ENCODE results near the gene ABHD16A.

Gene ABHD16A

DNA sequence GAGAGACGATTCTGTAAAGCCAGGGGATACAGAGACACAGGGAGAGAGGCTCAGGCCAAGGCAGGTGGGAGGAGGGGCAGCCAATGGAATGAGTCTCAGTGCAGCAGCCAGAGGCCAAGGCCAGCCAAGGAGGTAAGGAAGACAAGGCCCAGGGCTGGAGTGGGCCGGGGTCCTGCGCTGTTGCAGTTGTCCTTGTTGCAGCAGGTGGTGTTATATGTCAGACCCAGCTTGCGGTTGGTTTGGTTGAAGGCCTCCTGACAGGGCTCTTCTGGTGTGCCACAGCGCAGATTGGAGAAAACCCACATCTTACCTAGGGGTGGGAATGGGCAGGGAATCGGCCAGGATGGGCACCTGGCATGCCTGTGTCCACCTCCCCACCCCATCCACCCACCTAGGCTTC is 15.9 kb upstream of the ABHD16A start:
- TF ChIP-seq ZNF384 (IDR thresholded peaks at IDR 0.05) (no peak), NFRKB (IDR thresholded peaks at IDR 0.05) (no peak), LEF1 (IDR thresholded peaks at IDR 0.05; ENCODE audit: borderline replicate concordance) (no peak), CTBP1 (IDR thresholded peaks at IDR 0.05; ENCODE audit: borderline replicate concordance) (no peak), FOXM1 (IDR thresholded peaks at IDR 0.05; ENCODE audit: borderline replicate concordance) (no peak), SP1 (IDR thresholded peaks at IDR 0.05) (no peak), L3MBTL2 (conservative IDR thresholded peaks at IDR 0.05) (no peak), SUZ12 (IDR thresholded peaks at IDR 0.05) (no peak), HDGF (IDR thresholded peaks at IDR 0.05; ENCODE audit: borderline replicate concordance) (no peak), FOXK2 (IDR thresholded peaks at IDR 0.05) (no peak), ELF4 (IDR thresholded peaks at IDR 0.05) (no peak), BHLHE40 (IDR thresholded peaks at IDR 0.05; ENCODE audit: borderline replicate concordance) (no peak), TARDBP (IDR thresholded peaks at IDR 0.05) (no peak), FOXA1 (IDR thresholded peaks at IDR 0.05) (no peak), ARNT (IDR thresholded peaks at IDR 0.05) (no peak)
- TF ChIP-seq, protein P1, sequence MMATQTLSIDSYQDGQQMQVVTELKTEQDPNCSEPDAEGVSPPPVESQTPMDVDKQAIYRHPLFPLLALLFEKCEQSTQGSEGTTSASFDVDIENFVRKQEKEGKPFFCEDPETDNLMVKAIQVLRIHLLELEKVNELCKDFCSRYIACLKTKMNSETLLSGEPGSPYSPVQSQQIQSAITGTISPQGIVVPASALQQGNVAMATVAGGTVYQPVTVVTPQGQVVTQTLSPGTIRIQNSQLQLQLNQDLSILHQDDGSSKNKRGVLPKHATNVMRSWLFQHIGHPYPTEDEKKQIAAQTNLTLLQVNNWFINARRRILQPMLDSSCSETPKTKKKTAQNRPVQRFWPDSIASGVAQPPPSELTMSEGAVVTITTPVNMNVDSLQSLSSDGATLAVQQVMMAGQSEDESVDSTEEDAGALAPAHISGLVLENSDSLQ (IDR thresholded peaks at IDR 0.05) = no peak
- DNase-seq (ENCODE audit: extremely low spot score) = no peak
- ChIA-PET POLR2A (no interaction called here), CTCF (no interaction called here)

- ChIA-PET POLR2A (no interaction called here), CTCF (interaction anchor here (0.6 kb wide), 1 partner anchor 382 kb away, joined by 5 read pairs; no protein-coding TSS in a partner anchor)
- no peak for DNase-seq (ENCODE audit: extremely low spot score)
- TF ChIP-seq L3MBTL2 (conservative IDR thresholded peaks at IDR 0.05) (no peak), BHLHE40 (IDR thresholded peaks at IDR 0.05; ENCODE audit: borderline replicate concordance) (no peak), CTBP1 (IDR thresholded peaks at IDR 0.05; ENCODE audit: borderline replicate concordance) (no peak), FOXK2 (IDR thresholded peaks at IDR 0.05) (no peak), FOXM1 (IDR thresholded peaks at IDR 0.05; ENCODE audit: borderline replicate concordance) (no peak), SUZ12 (IDR thresholded peaks at IDR 0.05) (no peak), NFRKB (IDR thresholded peaks at IDR 0.05) (no peak), TARDBP (IDR thresholded peaks at IDR 0.05) (no peak), FOXA1 (IDR thresholded peaks at IDR 0.05) (no peak), ELF4 (IDR thresholded peaks at IDR 0.05) (no peak), LEF1 (IDR thresholded peaks at IDR 0.05; ENCODE audit: borderline replicate concordance) (no peak), HDGF (IDR thresholded peaks at IDR 0.05; ENCODE audit: borderline replicate concordance) (no peak), ARNT (IDR thresholded peaks at IDR 0.05) (no peak), ZNF384 (IDR thresholded peaks at IDR 0.05) (no peak), SP1 (IDR thresholded peaks at IDR 0.05) (no peak)
- TF ChIP-seq, protein P1 (IDR thresholded peaks at IDR 0.05) = no peak
These were observed 15.1 kb upstream of the ABHD16A start for GRCh38 chr6:31718265-31718664.

- no peak for DNase-seq (ENCODE audit: extremely low spot score)
- POLR2A ChIA-PET = no interaction called here
- no peak for TF ChIP-seq L3MBTL2 (conservative IDR thresholded peaks at IDR 0.05)
- no peak for TF ChIP-seq ELF4 (IDR thresholded peaks at IDR 0.05)
- no peak for TF ChIP-seq ZNF384 (IDR thresholded peaks at IDR 0.05)
- no peak for TF ChIP-seq SP1 (IDR thresholded peaks at IDR 0.05)
- no peak for TF ChIP-seq FOXA1 (IDR thresholded peaks at IDR 0.05)
- CTCF ChIA-PET = interaction anchor here (0.6 kb wide), 1 partner anchor 383 kb away, joined by 5 read pairs; no protein-coding TSS in a partner anchor
These were observed 14.5 kb upstream of the ABHD16A start for GRCh38 chr6:31717499-31718222.

- POLR2A ChIA-PET = interaction anchor here (0.9 to 5.2 kb wide), 7 partner anchors 8 to 112 kb away, joined by 3 to 43 read pairs (median 3); partner anchors contain the start of genes ABHD16A, HSPA1B, LY6G6F and MPIG6B
- DNase-seq (ENCODE audit: extremely low spot score) = no peak
- no peak for TF ChIP-seq FOXM1 (IDR thresholded peaks at IDR 0.05; ENCODE audit: borderline replicate concordance)
- no peak for TF ChIP-seq SUZ12 (IDR thresholded peaks at IDR 0.05)
- no peak for TF ChIP-seq TARDBP (IDR thresholded peaks at IDR 0.05)
- TF ChIP-seq BHLHE40 (IDR thresholded peaks at IDR 0.05; ENCODE audit: borderline replicate concordance) = no peak
- no peak for TF ChIP-seq SP1 (IDR thresholded peaks at IDR 0.05)
- TF ChIP-seq NFRKB (IDR thresholded peaks at IDR 0.05) = no peak
- no peak for TF ChIP-seq FOXA1 (IDR thresholded peaks at IDR 0.05)
- no peak for TF ChIP-seq FOXK2 (IDR thresholded peaks at IDR 0.05)
- TF ChIP-seq L3MBTL2 (conservative IDR thresholded peaks at IDR 0.05) = no peak
- no peak for TF ChIP-seq ELF4 (IDR thresholded peaks at IDR 0.05)
- CTCF ChIA-PET = interaction anchor here (2.2 kb wide), 1 partner anchor 15 kb away, joined by 13 read pairs; the partner anchor contains the start of gene DDAH2
These were observed 12.2 kb upstream of the ABHD16A start, which contains the start of gene LY6G6D for GRCh38 chr6:31715022-31715958. Gene LY6G6D (plus strand): TSS chr6:31715348. CDS start chr6:31715356, 8 bp downstream.

GRCh38 chr6:31713991-31714684 is 11.0 kb upstream of the ABHD16A start:
- ChIA-PET CTCF (interaction anchor here (0.6 to 2.2 kb wide), 3 partner anchors 16 to 56 kb away, joined by 4 to 13 read pairs (median 8); partner anchors contain the start of gene DDAH2), POLR2A (interaction anchor here (0.8 to 5.2 kb wide), 12 partner anchors 8 to 133 kb away, joined by 3 to 43 read pairs (median 4); partner anchors contain the start of genes ABHD16A, GPANK1, HSPA1B and LY6G6F)
- TF ChIP-seq CTBP1 (IDR thresholded peaks at IDR 0.05; ENCODE audit: borderline replicate concordance) = no peak
- DNase-seq (ENCODE audit: extremely low spot score) = no peak

All from HEK293T (cell line).